ENCODE data around the gene EXOC1L.

EXOC1L gene

GRCh38 chr4:55874831-55875230 is 55.2 kb downstream of the EXOC1L start:
- H3K27ac ChIP-seq, result no peak overlapping the region
- DNase-seq (ENCODE audit: low read depth, low spot score), result no peak

- H3K27ac ChIP-seq, result no peak overlapping the region
- no peak for DNase-seq (ENCODE audit: low read depth, low spot score)
These were observed 56.8 kb downstream of the EXOC1L start for GRCh38 chr4:55876387-55876786.

GRCh38 chr4:55879224-55879623 is 59.6 kb downstream of the EXOC1L start:
- DNase-seq (ENCODE audit: low read depth, low spot score), result no peak
- no peak overlapping the region for H3K27ac ChIP-seq

- no peak overlapping the region for H3K27ac ChIP-seq
- no peak for DNase-seq (ENCODE audit: low read depth, low spot score)
These were observed 61.2 kb downstream of the EXOC1L start for GRCh38 chr4:55880652-55881280.

- no peak overlapping the region for H3K27ac ChIP-seq
- DNase-seq (ENCODE audit: low read depth, low spot score), result no peak
These were observed 64.7 kb downstream of the EXOC1L start for GRCh38 chr4:55884093-55884850.

GRCh38 chr4:55884851-55885219 is 65.2 kb downstream of the EXOC1L start:
- no peak overlapping the region for H3K27ac ChIP-seq
- no peak for DNase-seq (ENCODE audit: low read depth, low spot score)
